Measurements from ENCODE around the gene ST7.

The ST7 gene

DNA sequence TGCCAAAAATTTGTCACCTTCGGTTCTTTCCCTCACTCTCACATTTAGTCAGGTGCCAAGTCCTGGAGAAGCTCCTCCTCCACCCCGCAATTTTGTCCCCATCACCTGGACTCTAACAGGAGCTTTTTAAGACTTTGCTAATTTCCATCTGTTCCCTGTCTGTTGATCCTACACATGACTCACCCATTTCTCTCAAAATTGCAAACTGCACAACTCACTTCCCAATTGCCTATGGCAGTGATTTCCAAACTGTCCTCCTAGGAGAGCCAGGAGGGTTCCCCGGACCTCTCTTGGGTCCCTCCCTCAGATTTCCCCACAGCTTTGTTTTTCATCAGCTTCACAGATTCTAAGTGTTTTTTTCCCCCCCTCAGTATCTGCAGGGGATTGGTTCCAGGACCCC lies 249.2 kb downstream of the ST7 start:
- no peak for DNase-seq

DNA sequence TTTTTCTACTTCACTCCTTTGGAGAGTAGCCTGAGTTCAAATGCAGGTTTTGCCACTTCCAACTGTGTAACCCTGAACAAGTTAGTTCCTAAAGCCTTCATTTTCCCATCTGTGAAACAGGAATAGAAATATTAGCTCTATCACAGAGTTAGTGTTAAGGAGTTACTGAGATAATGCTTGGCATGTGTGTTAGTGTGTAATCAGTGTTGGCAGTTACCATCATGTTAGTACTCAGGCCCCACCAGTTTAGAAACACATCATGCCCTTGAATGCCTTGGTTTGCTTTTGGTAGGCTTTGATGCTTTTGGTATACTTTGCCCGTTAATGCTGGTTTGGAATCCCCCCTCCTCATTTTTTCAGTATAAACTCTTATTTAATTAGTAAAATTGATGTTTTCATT lies 249.9 kb downstream of the ST7 start:
- DNase-seq = no peak

DNA sequence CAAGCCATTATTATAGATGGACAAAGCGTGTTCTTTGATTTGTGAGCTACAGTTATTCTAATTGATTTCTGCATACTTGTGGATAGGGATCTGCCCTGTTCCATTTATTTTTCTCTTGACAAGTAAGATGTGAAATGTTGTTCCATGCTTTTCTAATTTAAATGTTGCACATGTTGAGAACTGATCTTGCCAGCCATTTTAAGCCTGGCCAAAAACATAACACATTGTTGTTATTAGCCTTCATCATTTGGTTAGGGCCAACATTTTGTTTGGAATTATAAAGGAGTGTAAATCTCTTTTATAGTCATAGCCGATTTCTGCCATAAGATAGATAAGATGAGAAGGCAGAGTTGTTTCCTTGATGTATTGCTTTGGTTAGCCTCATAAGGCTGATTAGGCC lies 252.6 kb downstream of the ST7 start:
- no peak for DNase-seq

DNA sequence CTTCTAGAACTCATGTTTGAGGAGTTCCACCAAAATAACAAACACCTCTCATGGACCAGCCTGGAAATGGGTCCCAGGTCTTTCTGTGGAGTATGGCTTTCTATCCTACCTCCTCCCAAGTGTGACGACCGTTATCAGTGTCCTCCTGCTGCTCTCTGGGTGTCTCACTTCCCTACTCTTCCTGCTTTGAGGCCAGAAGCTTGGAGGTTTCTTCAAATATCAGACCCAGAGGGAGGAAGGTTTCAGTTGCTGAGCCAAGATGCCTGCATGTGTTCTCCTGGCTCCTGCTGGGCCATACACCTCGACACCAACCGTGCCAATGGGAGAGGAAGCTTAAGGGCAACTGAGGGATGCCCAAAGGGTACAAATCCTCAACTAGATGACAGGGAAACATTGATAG lies 255.0 kb downstream of the ST7 start:
- no peak for DNase-seq

DNA sequence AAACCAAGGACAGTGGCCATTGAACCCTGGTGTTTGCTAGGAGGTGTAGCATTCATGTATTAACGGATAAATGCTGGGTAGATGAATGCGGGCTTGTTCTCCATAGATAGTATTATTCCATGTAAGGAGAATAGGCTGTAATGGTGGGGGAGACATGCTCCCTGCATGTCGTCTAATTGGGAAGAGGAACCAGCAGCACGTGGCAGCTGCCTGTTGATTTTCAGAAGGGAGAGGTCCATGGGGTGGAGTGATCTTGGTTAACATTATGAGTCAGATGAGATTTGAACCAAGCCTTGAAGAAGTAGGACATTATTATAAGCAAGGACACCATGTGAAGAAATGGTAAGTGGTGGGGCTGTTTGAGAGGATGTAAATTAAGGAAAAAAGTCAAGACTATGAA lies 257.1 kb downstream of the ST7 start:
- DNase-seq = no peak

DNA sequence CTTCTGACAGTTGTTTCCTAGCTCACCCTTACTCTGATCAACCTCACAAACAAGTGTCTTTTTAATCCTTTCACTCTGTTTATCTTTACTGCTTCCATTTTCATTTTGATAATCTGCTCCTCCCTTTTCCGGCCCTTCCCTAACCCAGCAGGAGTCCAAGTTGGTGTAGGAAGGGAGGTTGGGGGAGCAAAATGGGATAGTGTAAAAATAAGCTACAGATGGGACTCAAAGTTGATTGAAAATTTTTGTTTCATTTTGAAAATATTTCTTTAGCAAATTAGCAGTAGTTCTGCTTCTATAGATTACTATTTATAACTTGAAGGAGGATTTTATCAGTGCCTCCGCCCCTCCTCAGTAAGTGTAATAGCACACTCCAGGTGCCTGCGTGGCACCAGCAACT lies 257.6 kb downstream of the ST7 start:
- DNase-seq = no peak

DNA sequence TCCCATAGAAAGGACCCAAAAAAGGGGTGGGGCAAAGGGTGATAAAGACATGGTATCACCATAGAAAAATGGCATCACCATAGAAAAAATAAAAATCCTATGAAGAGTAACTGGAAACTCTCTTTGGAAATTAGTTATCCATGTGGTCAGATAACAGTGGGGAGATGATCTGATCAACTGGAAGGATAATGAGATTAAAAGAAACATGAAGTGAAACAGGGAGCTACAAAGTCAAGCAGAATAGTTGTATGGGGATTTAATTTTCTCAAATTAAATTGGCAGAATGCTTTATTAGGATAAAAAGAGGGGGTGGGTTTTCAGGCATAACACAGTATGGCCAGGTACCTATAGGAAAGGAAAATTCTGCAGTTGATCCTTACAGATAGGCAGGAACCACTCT lies 258.3 kb downstream of the ST7 start:
- DNase-seq = no peak

DNA sequence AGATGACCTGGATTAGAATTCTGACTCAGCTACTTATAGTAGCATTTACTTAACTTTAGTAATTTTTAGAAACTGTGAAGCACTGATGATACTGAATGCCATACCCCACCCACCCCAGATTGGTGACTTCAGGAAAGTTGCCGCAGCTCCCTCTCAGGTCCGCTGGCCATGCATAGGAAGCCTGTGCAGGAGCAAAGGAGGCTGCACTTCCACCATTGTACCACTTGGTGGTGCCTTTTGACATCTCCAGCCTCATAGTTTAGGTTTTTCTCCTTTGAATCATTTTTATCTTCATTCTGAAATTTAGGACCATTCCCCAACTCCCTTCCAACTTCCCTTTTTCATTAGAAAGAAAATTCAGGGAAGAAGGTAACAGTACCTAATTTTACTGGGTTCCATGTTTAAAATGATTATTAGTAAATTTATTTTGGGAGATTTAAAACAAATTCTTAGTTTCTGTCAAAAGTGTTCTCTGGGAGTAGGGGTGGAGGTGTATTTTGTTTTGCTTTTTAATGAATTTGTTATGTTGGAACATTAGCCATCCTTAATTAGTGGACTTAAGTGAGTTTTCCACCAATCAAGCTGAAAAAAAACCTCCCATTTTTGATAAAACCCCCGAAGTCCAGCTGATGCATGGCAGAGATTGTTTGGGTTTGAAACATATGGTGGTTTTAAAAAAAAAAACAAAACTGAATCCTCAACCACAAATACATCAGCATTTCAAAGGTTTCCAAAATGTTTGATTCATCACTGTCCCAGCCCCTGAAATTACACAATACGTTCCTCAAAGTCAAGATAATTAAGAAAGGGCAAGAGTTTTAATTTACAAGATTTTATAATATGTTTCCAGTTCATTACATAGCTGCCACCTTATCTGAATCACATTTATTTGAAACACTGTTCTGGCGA lies 259.9 kb downstream of the ST7 start:
- no peak for DNase-seq

DNA sequence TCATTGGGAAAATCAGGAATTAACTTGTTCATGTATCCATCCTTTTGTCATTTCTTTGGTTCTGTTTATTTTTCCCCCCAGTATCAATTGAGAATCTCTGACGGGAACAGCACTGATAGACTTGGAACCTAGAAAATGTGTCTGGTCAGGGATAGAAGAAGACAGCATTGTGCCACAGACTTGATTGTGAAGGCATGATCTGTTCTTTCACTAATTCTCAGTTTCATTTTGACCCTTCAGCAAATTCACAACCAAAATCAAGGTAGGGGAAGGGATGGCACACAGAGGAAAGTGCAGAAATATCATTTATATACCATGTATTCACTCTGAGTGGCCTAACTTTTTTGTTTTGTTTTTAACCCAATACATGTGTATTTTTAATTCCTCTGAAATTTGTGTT lies 262.7 kb downstream of the ST7 start:
- DNase-seq = no peak

DNA sequence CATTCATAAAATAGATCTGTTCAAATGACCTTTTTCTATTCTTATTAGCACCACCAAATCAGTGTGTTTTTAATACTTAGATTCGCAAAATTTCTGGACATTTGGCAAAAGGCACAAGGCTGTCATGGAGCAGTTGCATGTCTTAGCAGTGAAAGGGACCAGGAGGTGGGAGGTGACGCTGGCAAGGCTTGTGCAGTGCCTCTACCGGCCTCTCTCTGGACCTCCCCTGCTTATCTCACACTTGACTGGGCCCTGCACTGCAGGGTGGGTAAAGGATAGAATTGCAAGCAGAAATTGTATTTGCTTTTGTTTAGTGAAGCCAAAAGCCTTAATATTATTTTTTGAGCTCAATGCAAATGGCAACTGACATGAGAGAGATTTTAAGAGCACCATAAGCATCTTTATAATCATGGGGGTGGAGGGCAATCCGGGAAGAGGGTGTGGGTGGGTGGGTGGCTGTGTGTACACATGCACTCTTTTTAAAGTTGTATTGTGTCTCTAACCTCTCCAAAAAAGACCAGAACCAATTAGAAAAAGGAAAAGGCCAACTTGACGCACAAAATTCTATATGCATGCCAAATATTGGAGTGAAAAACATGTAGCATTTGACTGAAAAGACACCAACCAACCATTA lies 263.3 kb downstream of the ST7 start:
- DNase-seq = no peak

DNA sequence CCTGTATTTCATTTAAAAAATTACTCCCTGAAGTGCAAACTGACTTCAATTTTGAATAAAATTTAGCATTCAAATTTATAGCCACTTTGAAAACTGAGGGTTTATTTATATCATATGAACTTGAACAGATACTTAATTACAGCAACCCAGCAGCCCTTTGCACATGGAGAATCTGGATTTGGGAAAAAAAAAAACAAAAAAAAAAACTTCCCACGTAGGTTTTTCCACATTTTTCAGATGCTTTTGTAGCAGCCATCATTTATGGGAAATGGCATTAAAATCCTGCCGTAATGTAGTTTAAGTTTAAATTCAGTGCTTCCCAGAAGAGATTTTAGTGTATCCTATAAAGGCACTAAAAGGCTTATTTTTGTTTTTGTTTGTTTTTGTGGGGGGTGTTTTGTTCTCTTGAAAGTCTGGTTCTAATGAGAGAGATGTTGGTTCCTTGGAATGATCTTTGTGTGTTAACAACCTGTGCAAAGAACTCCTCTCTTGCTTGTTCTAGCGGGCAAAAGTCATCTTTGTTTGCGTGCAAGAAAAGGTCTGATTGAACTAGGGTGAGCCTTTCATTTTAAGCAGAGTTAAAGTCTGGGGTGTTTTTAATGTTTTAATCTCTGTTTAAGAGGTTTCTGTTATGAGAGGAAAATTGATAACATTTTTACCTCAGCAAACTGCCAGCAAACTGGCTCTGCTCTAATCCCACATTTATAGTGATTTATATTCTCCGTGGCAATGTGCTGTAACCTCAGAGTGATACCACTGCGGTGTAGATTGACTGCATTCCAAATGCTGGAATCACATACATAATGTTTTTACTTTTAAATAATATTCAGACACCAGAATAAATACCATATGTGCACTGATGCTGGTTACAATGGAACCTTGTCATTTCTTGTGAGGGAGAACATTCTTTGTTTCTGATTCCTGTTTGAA lies 264.1 kb downstream of the ST7 start:
- no peak for DNase-seq

DNA sequence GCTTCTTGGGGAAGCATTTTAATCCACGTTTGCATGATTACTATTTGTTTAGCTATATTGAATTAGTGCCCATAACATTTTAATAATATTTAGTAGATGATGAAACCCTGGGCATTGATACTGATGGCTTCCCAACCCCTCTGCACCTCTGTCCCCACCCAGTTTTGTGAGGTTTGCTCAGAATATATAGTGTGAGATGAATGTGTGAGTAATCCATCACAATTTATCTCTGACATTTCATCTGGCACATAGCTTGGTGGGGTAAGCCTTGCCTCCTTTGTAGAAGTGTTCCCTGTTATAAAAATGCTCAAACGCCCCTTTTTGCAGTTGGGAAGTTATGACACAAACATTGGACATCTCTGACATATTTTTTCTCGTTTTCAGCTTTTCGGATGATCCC lies 265.4 kb downstream of the ST7 start:
- DNase-seq = no peak

DNA sequence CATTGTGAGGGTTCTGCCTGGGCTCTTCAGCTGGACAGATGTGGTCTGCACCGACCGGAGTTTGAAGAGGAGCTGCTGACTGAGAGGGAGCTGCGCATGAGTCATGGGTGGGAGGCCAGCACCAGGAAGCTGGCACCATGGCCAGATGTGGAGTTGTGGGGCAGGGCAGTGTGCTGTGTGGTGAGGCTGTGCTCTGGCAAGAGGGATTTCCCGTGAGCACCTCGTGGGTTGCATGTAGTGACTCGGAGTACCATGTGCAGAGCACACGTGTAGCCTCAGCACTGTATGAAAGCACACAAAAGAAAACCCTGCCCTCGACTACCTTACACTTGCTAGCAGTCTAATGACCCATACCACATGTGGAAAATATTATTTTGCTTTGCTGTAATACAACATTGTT lies 266.2 kb downstream of the ST7 start:
- DNase-seq = no peak

DNA sequence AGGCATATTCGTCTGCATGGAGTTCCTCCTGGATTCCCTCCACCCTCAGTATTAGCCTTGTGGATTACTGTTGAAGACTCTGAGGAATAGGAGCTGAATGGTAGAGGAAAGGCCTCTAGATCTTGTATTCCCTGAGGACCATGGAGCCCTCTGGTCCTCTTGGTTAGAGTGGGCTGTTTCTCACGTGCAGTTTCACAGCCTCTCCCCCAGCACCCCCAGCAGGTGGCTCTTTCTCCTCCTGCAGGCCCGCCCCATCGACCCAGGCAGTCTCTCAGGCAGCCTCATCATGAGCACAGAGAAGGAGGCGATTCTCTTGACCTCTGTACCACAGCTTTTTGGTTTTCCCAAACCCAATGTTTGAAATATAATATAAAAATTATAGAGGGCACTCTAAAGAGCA lies 267.5 kb downstream of the ST7 start:
- DNase-seq = no peak

DNA sequence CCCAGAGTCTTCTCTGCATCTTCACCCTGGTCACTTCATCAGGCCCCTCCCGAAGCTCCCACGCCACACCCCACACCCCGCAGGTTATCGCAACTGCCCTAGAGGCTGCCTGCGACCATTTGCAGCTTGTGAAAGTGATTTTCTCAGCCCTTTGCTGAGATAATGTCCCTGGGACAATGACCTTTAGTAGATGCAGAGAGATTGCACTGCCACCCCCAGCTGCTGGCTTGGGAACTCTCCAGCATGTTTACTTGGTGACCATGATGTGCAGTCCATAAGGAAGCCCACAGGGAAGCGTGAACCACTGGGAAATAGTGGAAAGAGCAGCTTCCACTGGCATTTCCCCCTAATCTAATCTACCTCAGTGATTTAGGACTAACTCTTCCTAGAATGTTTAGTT lies 272.2 kb downstream of the ST7 start:
- DNase-seq = no peak

DNA sequence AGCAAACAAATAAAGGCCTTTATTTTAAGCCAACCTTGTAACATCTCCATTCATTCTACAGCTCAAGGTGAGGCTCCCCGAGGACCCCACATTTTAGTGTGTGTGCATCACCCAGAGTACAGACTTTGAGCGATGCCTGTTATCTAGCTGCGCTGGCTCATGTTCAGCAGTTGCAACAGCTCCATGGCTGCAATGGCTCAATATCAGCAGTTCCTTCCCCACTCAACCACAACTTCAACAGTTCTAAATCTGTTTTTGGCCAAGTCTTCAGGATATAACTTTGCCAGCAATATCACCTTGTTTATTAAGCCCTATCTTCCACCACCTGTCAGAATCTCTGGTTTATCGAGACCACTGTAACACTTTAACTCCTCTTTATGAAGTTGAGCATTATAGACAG lies 273.8 kb downstream of the ST7 start:
- DNase-seq = no peak

DNA sequence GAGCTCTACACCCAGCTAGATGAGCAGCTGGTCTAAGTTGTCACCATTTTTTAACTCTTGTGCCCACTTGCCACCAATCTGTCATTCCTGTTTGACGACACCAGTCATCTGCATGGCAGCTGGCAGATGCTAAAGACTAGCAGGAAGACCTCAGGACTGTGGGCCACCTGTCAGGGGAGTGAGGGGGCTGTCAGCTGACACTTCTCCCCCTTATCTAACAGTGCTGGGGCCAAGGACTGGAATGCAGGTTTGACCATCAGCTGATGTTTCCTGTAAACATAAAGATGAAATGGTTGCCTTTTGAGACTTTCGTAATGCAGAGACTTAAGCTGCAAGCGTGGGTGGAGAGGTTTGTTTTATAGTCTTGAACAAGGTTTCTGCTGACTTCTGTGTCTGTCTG lies 276.0 kb downstream of the ST7 start:
- no peak for DNase-seq

DNA sequence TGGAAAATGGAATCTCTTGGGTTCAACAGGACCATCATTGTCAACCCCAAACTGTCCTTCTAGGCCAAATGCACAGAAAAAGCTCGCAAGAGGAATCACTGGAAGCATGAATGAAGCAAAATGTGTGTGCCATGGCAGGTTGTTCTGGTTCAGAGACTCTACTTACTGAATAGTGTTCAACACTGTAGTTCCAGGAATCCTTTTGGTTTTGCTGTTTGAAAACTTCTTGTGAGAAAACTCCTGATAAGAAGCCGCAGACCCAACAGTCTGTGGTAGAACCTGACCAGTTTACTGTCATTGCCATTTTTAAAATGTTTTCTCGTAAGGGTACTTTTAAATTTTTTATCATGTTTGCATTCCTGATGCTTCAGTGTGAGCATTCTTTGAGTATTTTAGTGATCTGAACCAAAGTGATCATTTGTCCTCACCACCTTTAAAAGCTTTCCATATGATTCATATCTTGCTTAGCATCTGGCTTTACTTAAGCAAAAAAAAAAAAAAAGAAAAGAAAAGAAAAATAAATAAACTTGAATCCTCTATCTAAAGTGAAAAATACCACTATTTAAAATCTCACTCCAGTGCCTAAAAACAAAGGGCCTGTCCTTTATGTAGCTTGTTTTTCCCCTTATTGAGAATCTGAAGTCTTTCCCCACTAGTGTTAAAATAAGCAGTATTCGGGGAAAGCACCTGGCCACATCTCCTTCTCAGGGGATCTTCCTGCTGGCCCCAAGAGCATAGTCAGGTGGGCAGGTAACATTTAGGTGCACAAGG lies 277.2 kb downstream of the ST7 start:
- DNase-seq = no peak

DNA sequence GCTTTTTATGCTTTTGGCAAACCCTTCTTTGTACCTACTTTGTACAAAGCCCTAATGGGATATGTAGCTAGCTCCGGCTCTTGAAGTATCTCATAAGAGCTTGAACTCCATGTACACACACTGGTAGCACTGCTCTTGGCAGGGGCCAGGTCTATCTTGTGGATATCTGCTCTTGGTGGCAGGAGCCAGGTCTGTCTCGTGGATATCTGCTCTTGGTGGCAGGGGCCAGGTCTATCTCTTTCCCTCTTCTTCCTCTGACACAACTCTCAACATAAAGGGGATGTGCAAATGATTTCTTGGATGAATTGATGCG lies 277.7 kb downstream of the ST7 start:
- DNase-seq = no peak

DNA sequence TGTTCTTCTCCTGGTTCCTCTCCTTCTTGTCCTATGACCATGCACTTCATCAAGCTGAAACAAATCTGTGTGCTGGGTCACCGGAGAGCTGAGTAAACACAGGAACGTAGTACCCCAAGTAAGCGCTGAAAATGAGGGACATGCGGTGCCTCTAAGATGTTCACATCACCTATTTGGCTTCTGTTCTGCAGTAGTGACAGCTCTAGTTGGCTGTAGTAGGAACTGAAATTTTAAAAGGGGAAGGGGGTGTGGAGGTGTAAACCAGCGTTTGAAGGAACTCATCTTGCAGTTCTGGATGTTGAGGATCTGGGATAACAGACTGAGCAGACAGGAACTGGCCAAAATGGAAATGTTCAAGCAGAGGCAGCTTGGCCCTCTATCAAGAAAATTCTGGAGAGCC lies 284.3 kb downstream of the ST7 start:
- DNase-seq = no peak

DNA sequence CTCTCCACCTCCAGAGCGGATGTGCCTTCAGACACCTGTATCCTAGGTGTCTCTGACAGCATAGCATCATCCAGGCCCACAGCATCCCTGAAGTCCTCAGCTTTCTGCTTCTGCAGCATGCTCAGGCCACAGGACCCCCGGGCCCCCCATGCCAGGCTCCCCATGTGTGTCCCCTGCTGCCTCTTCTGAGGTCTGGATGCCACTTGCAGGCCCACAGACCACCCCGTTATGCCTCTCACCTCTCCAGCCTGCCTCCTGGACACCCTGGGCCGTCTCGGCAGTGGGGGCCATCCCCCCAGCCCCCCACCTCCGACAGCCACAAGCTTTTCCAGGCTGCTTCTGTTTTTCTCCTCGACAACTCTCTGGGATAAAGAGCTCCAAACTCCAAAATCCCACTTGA lies 285.2 kb downstream of the ST7 start:
- DNase-seq = no peak

DNA sequence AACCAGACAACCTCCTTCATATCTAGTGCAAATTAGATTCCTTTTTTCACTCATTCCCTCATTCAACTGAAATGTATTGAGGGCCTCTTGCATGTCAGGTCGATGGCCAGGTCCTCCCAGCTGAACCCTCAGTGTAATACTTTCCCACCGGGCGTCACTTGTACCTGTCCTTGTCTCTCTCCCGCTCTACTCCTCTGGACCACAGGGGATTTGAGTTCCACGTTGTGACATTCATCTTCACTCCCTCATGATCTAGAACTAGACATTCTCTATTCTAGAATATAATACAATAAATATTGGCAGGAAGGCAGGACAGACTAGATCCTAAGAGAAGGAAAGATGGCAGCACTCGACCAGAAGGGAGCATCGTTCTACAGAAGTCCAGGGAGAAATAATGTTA lies 285.6 kb downstream of the ST7 start:
- DNase-seq = no peak

DNA sequence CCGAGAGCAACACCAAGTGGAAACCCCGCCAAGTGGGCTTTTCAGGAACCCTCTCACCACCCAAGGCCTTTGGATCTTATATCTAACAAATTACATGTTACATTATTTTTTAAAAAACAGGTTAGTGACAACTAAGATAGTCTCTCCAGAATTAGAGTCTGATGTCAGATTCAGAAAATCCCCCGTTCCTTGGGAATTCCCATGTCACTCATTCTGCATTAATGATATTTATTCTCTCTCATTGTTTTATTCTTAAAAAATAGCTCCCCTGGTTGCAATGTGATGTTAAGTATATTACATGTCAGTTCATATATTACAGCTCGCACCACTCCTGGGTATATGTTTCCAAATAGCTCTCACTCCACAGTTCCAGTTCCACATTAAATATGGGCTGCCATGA lies 287.8 kb downstream of the ST7 start:
- no peak for DNase-seq
